Measurements from ENCODE around the gene KRT14.
"Not testable (repeated sequence)": the region's sequence is repeated elsewhere in the genome, so short reads cannot be mapped to it uniquely, and the experiment has no call there.

KRT14 gene

GRCh38 chr17:41579484-41580243, 7.0 kb downstream of the KRT14 start:
- DNase-seq: peak in 39 of 51 donors; percentile 1 to 62 (median 18)

- no peak for DNase-seq
These were observed 7.7 kb downstream of the KRT14 start for GRCh38 chr17:41578971-41579370.

GRCh38 chr17:41578538-41578937, 8.2 kb downstream of the KRT14 start:
- no peak for DNase-seq

DNA sequence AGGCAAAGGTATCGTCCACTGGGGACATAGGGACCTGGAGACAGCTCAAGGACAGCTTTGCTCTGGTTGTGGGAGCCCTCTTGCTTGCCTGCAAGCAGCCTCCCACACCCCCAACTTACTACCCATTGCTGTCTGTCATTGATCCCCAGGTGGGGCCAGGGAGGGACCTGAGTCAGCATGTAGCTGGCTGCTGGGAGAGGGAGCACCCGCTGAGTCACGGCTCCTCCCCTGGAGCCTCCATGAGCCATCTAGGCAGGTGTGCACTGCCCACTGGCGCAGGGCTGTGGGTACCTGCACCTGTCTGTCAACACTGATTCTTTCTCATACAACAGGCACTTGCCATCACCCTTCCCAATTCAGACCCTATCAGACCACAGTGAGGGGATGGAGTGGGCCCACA, 10.0 kb downstream of the KRT14 start:
- not testable (repeated sequence) for DNase-seq

DNA sequence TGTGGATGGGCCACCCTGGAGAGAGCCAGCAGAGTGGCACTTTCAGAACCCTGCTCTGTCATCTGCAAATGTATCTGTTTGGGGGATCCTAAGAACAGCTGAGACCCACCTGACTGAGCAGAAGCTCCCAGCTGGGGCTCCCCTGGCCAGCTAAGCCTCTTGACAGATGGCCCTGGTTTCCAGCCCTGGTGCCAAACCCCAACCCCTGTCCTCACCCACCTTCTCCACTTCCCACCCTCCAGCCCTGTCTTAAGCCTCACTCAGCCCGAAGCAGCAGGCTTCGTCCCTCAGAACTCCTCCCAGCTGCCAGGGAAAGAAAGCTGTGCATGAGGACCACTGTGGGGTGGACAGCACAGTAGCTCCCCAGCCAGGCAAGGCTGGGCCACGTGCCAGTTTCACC, 11.4 kb downstream of the KRT14 start:
- no peak for DNase-seq

DNA sequence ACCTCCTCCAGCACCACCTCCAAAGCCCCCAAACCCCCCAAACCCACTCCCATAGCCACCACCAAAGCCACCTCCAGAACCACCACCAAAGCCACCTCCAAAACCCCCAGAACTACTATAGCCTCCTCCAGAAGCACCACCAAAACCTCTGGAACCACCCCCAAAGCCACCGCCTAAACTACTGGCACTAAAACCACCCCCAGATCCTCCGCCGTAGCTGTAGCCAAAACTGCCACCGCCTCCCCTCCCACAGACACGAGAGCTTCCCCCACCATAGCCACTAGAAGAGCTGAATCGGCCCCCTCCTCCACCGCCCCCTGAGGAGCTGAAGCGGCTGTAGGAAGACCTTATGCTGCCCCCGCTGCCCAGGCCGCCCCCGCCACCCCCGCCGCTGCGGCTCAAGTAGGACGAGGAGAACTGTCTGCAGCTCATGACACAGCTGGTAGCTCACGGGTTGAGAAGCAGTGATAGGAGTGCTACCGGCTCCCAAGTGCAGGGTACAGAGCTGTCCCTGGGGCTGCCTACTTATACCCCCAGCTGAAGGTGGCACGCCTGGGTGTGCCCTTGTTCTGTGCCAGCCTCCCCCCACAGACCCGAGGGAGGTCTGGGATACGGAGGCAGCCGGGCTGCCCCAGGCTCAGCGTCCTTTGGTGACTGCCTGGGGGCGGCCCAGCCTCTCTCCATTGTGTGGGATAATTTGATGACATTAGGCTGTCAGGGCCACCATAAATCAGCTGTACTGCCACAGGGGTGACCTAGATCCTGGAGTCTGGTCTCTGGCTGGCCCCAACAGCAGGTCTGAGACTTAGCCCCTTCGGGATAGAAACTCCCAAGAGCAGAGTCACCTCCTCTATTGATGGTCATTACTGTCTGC, 14.9 kb downstream of the KRT14 start, which contains the start of gene KRT9:
Gene KRT9 (minus strand): TSS at position 499 of the 874 bp plus-strand sequence. CDS start 67 bp downstream, at position 432.
- no peak for DNase-seq

- DNase-seq: no peak
These were observed 19.4 kb downstream of the KRT14 start for GRCh38 chr17:41567317-41567716.

- DNase-seq: no peak
These were observed 21.4 kb downstream of the KRT14 start for GRCh38 chr17:41565338-41565737.

DNA sequence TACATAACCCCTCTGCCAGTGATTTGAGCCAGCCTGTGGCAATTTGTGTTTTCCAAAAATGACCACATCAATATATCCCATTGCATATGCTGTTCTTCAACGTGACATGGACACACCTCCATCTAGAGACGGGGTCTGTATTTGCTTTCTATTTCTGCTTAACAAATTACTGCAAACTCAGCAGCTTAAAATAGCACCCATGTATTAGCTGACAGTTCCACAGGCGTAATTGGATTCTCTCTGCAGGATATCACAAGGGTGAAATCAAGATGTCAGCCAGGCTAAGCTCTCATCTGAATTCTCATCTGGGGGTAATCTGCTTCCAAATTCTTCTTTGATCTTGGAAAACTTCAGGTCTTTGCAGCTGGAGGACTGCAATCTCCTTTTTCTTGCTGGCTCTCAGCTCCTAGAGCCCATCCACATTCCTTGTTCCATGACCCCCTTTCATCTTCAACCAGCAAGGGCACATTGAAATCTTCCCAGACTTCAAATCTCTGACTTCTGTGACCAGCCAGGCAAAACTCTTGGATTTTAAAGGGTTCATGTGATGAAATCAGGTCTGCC, 23.0 kb downstream of the KRT14 start:
- DNase-seq: no peak

DNA sequence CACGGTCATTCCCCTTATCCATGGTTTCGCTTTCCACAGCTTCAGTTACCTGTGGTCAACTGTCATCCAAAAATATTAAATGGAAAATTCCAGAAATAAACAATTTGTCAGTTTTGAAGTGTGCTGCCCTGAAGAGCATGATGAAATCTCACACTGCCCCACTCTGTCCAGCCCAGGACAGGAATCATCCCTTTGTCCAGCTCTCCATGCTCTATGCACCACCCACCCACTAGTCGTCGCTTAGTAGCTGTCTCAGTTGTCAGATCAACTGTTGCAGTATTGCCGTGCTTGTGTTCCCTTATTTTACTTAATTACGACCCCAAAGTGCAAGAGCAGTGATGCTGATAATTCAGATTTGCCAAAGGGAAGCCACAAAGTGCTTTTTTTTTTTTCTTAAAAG, 25.1 kb downstream of the KRT14 start:
- no peak for DNase-seq

- DNase-seq: no peak
These were observed 27.1 kb downstream of the KRT14 start for GRCh38 chr17:41559548-41559947.

- DNase-seq: peak in 3 of 51 donors; percentile 2 to 23 (median 6)
These were observed 29.8 kb downstream of the KRT14 start for GRCh38 chr17:41556931-41557330.

DNA sequence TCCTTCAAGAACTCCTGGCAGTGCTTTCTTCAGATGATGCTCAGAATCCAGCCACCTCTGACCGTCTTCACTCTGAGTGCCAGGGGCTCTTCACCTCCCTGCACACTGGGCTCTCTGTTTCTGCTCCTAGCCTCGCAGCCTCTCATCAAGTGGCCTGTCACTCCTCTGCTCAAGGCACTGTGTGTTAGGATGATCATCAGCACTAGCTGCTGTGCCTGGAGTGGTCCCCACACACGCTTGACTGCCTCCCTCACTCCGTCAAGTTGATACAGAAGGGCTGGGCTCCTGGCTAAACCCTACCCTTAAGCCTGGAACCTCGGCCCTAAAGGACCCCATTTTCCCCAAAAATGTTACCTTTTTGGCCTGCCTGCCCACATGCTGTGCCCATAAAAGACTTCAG, 30.4 kb downstream of the KRT14 start:
- no peak for DNase-seq

- no peak for DNase-seq
These were observed 31.4 kb downstream of the KRT14 start for GRCh38 chr17:41555105-41555887.

DNA sequence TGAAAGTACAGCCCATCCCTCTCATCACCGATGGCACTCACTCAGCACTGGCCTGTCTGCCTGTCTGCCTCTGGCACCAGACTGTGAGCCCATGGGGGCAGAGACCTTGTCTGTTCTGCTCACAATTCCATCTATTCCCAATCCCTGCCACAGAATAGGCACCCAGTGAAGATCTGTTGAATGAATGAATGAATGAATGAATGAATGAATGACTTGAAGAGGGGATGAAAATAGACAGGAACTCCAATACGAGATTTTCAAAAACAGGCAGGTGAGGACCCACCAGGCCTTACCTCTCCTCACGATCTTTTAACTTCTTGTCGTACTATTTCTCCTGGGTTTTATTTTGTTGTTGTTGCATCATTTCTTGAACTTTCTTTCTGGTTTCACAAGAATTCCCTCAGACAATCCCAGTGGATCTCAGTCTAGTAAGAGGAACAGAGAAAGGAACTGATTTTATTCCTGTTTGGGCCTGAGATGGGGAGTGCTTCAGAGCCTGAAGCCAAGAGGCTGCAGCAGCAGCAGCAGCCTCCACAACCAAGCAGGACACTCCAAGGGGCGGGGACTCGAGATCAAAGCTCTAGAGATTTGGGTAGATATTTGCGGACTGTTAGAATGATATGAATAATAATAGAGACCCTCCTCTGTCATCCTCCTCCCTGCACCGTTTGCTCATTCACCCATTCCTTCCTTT, 32.6 kb downstream of the KRT14 start:
- DNase-seq: no peak

GRCh38 chr17:41553176-41553575, 33.5 kb downstream of the KRT14 start:
- no peak for DNase-seq

DNA sequence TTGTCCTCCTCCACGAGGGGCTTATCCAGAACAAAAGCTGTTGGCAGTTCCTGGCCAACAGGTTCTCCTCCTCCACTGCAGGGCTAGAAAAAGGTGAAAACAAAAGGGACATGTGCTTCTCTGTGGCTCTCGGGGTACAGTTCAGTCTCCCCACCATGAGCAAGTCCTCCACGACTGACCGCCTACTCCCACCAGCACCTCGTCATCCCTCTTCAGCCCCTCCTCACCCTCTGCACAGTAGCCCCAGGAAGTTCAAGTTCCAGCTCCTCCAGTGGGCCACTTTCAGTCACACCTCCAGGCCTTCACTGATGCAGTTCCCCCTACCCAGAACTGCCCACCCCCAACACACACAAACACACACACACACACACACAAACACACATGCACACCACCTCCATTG, 34.2 kb downstream of the KRT14 start:
- no peak for DNase-seq

- no peak for DNase-seq
These were observed 35.3 kb downstream of the KRT14 start for GRCh38 chr17:41551365-41551764.

DNA sequence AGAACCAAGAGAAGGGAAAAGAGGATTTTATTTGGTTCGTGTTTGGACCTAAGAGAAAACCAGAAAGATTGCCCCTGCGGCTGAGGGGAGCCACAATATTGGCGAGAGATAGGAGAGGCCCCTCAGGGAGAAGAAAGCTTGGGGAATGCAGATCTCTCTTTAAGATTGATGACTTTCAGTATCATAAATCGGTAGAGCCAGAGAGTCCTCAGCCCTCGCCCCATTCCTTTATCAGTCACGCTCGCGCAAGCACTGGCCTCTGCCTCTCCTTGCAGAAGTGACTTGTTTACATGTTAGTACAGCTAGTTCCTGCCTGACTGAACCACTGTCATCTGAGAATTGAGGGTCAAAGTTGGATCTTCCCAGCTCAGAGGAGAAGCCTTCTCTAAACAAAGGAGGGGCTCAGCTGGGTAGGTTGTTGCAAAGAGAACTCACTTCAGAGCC, 37.1 kb downstream of the KRT14 start:
- DNase-seq: no peak

- peak in 49 of 51 donors; percentile 2 to 77 (median 37) for DNase-seq
These were observed 37.7 kb downstream of the KRT14 start for GRCh38 chr17:41548844-41549595.
